ENCODE measurements around the gene RNU1-3.
"Not testable (repeated sequence)": the region's sequence is repeated elsewhere in the genome, so short reads cannot be mapped to it uniquely, and the experiment has no call there.

RNU1-3 gene

DNA sequence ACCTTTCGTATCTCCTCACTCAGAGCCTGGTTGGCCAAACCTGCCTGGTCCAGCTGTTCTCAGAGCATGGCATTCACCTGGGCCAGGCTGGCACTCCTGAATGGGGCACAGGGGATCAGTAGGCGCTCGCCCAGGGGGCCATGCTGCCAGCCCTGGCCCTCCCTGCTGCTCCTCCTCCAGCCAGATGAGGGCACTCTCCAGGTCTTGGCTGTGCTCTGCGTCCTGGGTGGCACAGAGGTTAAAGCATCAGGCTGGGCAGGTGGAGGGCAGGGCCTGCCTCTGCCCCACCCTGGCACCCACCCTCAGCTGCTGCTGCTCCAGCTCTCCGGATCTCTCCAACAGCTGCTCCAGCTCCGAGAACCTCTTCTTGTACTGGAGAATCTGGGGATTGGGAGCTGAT, 10.2 kb downstream of the RNU1-3 start:
- DNase-seq (ENCODE audit: low read depth in 2 of 2), result not testable (repeated sequence)

DNA sequence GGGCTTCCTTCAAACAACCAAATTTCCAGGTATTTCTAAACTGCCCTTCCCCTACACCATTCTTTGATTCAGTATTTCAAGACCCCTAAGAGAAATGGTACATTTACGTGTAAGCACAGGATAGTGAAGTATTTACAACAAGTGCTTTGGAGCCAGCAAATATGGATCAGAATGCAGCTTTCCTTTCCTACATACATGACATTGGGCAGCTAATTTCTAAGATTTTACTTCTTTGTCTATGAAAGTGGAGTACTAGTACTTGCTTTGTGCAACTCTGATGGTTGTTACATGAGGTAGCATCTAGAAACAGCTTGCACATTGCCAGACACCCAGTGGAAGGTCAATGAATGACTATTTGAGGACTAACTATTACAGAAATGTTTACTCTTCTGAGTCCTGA, 15.2 kb downstream of the RNU1-3 start:
- DNase-seq (ENCODE audit: low read depth in 2 of 2), result not testable (repeated sequence)

DNA sequence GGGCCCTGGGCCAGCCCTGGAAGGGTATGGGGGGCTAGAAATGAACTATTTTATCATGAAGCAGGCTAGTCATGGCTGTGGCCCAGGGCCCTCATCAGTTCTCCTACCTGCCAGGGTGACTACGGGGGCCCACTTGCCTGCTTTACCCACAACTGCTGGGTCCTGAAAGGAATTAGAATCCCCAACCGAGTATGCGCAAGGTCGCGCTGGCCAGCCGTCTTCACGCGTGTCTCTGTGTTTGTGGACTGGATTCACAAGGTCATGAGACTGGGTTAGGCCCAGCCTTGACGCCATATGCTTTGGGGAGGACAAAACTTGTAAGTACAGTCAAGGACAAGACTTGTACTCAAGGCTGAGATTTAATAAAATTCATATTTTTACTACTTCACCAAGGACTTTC, 16.8 kb downstream of the RNU1-3 start:
- not testable (repeated sequence) for DNase-seq (ENCODE audit: low read depth in 2 of 2)

DNA sequence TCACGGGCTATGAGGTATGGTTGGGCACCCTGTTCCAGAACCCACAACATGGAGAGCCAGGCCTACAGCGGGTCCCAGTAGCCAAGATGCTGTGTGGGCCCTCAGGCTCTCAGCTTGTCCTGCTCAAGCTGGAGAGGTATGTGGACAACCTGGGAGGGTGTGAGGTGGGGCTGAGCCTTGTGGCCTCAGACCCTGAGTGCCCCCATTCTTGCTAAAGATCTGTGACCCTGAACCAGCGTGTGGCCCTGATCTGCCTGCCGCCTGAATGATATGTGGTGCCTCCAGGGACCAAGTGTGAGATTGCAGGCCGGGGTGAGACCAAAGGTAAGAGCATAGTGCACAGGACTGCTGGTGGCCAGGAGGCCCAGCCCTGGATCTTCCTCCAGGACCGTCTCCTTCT, 17.4 kb downstream of the RNU1-3 start:
- not testable (repeated sequence) for DNase-seq (ENCODE audit: low read depth in 2 of 2)

DNA sequence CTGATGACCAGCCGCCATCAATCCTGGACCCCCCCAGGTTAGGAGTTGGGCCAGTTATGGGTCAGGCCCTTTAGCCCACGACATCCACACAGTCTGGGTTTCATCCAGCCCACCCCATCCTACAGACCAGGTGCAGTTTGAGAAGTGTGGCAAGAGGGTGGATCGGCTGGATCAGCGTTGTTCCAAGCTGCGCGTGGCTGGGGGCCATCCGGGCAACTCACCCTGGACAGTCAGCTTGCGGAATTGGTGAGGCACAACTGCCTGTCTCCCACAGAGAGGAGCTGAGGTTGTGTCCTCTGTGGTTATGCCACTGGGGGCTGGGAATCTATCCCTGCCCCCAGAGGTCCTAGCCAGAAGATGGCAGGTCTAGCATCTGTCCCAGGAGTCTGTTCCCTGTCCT, 18.0 kb downstream of the RNU1-3 start:
- not testable (repeated sequence) for DNase-seq (ENCODE audit: low read depth in 2 of 2)

DNA sequence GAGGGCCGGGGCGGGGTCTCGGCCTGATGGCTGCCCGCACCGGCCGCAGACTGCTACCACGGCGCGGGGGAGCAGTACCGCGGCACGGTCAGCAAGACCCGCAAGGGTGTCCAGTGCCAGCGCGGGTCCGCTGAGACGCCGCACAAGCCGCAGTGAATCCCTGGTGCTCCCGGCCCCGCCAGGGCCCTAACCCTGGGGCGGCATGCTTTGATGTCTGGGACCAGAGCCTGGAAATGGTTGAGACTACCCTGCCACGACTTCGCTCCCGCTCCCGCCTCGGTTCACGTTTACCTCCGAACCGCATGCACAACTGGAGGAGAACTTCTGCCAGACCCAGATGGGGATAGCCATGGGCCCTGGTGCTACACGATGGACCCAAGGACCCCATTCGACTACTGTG, 18.5 kb downstream of the RNU1-3 start:
- not testable (repeated sequence) for DNase-seq (ENCODE audit: low read depth in 2 of 2)

DNA sequence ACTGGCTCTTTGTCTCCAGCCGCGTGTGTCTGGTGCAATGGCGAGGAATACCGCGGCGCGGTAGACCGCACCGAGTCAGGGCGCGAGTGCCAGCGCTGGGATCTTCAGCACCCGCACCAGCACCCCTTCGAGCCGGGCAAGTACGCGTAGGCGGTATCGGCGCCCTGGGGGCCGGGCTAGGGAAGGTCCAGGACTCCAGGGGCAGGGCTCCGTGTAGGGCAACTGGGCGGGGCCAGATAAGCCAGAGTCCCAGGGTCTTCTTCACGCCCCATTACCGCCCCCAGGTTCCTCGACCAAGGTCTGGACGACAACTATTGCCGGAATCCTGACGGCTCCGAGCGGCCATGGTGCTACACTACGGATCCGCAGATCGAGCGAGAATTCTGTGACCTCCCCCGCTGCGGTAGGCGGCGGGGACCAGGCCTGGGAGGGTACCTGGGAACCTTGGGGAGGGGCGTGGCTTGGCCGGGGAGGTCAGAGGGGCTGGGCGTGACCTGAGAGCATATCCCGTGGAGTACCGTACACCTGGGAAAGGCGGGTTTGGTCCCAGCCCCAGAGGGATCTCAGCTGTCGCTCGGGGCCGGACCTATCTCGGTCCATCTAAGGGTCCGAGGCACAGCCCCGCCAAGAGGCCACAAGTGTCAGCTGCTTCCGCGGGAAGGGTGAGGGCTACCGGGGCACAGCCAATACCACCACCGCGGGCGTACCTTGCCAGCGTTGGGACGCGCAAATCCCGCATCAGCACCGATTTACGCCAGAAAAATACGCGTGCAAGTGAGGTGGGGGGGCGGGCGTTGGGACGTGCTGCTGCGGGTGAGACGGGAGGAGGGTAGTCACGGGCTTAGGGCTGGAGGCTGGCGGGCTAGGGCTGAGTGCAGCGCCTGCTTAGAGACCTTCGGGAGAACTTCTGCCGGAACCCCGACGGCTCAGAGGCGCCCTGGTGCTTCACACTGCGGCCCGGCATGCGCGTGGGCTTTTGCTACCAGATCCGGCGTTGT, 19.3 kb downstream of the RNU1-3 start:
- not testable (repeated sequence) for DNase-seq (ENCODE audit: low read depth in 2 of 2)

DNA sequence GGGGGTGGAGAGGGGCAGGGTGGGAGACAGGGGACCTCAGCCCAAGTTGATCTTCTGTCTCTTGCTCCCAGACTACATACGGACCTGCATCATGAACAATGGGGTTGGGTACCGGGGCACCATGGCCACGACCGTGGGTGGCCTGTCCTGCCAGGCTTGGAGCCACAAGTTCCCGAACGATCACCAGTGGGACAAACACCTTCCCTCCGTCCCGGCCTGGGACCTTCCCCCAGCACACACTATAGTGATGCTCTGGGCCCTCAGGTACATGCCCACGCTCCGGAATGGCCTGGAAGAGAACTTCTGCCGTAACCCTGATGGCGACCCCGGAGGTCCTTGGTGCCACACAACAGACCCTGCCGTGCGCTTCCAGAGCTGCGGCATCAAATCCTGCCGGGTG, 20.0 kb downstream of the RNU1-3 start:
- DNase-seq (ENCODE audit: low read depth in 2 of 2), result not testable (repeated sequence)

DNA sequence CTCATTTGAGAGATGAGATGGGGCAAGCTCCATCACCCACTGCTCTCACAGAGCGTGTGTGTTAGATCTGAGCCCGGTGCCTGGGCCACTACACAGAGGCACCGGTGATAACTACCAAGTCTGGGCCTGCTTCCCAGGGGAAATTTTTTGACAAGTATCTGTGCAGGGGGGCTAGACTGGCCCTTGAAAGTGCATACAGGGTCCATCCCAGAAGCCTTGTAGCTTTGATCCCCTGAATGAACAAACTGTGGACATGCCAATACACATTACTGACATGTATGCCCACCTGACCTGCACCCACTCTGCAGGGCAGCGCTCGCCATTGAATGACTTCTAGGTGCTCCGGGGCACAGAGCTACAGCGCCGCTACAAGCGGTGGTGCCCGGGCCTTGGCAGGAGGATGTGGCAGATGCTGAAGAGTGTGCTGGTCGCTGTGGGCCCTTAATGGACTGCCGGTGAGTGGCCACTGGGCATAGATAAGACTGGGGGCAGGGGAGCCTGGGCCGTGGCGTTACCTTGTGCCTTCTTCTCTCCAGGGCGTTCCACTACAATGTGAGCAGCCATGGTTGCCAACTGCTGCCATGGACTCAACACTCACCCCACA, 20.6 kb downstream of the RNU1-3 start:
- not testable (repeated sequence) for DNase-seq (ENCODE audit: low read depth in 2 of 2)

DNA sequence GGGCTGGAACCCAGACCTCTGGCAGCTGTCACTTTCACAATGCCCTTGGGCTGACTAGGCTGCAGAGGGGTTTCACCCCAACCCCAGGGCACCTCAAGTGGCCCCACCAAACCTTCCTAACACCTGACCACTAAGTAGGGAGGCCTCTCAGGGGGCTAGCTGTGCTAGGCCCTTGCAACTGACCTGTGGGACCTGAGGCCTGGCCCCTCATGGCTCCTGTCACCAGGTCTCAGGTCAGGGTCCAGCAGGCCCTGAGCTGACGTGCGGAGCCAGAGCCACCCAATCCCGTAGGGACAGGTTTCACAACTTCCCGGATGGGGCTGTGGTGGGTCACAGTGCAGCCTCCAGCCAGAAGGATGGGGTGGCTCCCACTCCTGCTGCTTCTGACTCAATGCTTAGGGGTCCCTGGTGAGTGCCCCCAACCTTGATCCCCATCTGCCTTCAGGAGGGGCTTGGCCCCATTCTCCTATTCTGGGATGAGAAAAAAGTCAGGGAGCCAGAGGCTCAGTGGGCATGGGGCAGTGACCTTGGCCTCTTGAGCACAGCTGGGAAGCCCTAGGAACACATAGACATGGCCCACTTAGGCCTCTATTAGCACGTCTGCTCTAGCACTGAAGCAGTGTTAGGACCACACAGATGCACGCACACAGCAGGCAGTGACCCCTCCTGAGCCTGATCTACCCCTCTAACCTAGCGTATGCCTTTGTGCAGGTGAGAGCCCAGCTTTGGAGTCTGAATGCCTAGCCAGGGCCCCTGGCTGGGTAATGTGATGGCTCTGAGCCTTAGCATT, 21.3 kb downstream of the RNU1-3 start:
- not testable (repeated sequence) for DNase-seq (ENCODE audit: low read depth in 2 of 2)

DNA sequence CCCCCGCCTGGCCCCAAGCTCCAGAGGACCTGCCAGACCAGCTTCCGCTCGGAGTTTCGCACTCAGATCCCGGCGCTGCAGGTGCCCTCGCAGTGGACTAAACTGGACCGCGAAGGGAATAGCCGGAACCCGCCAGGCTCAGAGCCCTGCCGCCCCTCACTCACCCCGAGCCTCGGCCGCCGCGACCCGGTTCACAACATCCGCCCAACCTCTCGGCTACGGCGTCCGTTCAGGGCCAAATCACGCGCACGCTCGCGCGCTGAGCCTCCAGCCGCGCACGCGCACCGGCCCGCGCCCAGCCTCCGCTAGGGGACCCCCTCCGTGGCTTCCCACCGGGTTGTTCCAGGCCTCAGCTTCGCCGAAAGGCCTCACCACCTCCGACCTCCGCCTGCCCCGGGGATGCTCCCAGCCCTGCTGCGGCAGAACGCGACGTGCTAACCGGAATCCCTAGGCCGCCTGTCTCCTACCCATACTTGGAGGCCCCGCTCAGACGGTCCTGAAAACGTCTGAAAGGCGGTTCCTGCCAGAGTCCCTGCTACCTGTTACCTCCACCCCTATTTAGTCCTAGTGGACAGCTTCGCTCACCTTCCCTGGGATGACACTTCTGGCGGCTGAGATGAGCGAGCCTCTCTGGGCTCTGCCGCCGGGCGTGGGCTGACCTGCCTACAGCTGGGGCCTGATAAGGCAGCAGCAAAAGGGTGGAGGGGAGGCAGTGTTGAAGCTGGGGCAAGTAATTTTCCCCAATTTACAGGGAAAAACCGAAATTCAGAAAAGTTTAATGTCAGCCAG, 22.1 kb downstream of the RNU1-3 start:
- DNase-seq (ENCODE audit: low read depth in 2 of 2), result peak; percentile 89 to 100

DNA sequence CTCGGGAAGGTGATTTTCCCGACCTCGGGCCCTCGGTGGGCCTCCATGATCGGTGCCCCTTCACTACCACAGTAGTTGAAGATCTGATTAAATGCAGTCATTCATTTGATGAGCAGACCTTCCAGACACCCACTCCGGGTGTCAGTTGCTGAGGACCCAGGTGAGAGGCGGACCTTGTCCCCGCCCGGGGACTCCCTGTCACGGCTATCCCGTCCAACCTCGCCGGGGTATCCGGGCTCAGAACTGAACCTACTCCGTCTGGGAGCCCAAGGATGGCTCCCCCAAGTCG, 22.6 kb downstream of the RNU1-3 start:
- DNase-seq (ENCODE audit: low read depth in 2 of 2), result no peak

DNA sequence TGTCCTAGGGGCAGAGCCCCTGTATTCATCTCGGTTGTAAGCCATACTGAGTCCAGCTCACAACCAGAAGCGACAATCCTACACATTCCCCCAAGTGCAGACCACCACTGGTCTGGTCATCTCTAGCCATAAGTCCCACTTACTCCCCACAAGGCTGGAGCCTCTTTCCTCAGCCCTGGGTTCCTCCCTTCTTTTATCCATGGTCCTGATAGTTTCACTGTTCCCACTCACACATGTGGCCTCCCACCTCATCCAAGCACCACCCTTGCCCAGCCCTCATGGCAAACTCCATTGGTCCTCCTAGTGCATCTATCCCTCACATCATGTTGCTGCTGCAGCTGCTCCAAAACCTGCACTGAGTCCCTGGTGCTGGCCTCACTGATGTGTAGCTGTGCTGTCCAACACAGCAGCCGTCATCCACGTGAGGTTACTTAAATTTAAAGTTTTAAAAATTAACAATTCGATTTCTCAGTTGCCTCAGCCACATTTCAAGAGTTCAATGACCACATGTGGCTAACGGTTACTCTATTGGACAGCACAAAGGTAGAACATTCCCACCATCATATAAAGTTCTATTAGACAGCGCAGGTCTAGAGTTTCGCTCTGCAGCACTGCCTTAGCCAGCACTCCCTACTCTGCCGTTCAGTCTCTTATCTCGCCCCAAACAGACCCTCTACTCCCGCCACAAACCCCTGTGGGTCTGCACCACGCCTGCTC, 23.1 kb downstream of the RNU1-3 start:
- DNase-seq (ENCODE audit: low read depth in 2 of 2), result not testable (repeated sequence)

DNA sequence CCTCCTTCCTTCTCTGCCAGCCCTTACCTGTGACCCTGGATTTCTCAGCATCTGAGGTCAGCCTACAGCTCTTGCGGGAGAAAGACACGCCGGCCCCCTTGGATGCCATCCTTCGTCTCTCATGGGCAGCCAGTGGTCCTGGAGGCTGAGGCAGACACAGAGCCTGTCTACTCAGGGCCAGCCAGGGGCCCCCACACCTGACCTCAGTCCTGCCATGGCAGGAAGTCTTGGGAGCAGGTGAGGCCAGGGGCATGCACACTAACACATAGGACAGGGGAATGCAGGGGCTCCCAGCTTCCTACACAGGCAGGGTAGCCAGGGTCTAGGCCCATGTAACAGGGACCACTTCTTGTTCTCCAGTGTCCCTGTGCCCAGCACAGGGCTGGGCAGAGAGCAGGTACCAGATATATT, 23.7 kb downstream of the RNU1-3 start:
- DNase-seq (ENCODE audit: low read depth in 2 of 2), result not testable (repeated sequence)

DNA sequence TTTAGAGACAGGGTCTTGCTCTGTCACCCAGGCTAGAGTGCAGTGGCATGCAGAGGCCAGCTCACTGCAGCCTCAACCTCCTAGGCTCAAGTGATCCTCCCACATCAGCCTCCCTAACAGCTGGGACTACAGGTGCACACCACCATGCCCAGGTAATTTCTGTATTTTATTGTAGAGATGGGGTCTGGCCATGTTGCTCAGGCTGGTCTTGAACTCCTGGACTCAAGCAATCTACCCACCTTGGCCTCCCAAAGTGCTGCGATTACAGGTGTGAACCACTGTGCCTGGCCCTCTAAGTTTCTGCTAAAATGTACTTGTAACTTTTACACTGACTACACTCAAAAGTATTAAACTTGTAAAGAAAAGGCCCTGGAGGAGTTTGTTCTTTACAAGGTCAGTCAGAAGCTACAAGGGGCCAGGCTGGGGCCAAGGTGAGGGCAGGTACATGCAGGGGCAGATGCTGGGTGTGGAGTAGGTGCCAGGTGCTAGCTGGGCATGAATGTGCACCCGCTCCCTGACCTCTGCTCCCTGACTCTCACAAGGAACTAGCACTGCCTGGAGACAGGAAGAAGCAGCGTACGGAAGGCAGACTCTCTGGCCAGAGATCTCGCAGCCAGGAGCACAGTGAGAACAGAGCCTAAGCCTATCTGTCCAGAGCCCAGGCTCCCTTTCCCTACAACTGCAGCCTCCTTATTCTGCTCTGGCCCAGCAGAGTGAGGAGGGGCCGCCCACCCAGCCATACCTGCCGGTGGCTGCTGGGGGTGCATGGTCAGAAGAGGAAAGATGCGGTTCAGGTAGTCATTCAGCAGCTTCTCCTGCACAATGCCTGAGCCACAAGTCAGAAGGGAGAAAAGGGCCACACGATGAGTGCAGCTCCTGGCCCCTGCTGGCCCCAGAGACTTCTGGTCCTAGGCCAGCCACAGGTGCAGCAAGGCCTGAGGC, 24.5 kb downstream of the RNU1-3 start:
- not testable (repeated sequence) for DNase-seq (ENCODE audit: low read depth in 2 of 2)

DNA sequence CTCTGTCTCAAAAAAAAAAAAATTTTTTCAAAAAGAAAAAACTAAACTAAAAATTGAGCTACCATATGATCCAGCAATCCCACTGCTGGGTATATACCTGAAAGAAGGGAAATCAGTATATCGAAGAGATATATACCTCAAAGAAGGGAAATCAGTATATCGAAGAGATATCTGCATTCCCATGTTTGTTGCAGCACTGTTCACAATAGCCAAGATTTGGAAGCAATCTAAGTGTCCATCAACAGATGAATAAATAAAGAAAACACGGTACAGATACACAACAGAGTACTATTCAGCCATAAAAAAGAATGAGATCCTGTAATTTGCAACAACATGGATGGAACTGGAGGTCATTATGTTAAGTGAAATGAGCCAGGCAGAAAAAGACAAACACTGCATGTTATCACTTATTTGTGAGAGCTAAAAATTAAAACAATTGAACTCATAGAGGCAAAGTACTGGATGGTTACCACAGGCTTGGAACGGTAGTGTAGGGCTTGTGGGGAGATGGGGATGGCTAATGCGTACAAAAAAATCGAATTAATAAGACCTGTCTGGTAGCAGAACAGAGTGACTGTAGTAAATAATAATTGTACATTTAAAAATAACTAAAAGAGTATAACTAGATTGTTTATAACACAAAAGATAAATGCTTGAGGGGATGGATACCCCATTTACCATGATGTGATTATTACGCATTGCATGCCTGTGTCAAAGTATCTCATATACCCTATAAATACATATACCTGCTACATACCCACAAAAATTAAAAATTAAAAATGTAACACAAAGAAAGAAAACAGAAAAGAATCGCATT, 25.4 kb downstream of the RNU1-3 start:
- DNase-seq (ENCODE audit: low read depth in 2 of 2), result not testable (repeated sequence)

DNA sequence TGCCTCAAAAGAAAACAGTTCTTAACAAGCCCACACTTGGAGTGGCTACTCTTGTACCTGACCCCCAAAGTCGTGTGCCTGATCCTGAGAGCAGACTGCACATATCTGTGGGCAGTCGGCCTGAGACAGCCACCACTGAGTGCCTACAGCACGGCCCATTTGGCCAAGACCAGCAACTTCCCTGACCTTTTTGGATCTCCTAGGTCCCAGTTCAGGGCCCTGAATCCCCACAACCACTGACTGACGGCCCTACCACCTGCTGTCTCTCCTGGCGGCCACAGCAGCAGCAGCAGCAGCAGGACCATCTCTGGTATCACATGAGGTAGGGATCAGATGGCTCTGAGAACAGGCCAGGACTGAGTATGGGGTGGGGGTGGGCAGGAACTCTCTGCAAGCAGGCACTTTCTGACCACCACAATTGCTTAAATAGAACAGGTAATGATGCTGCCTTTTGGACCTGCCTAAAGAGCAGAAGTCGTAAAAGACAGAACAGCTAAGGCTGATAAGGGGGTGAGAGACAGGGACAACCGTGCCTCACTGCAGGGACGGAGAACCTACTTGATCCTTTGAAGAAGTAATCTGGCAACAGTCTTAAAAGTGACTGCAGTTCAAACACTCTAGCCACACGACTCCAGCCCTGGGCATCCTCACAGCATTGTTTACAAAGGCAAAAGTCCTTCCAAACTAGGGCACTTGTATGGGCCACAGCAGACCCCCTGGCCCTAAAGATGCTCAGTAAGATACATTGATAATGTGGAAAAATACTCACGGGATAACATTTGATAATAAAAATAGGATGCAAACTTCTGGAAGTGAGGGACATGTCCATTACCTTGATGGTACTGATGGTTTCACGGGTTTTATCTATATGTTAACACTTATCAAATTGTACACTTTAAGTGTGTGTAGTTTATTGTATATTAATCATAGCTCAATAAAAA, 27.4 kb downstream of the RNU1-3 start:
- DNase-seq (ENCODE audit: low read depth in 2 of 2), result not testable (repeated sequence)
